SK-N-SH (cell line): ENCODE data around the gene CEP170B. TPM values are rescaled to one million over a fixed set of nuclear protein-coding genes. Genes with fewer than 3 reads are reported as not detected.

ENCODE experiments used
- CTCF ChIA-PET: fragments of 300-600, 350-600 bp; formaldehyde crosslinking; extraction: SDS; loops from one replicate; lab custom pipeline; 2021; lab: Yijun Ruan, JAX
- POLR2A ChIA-PET: fragments of 350-600 bp; sonication (Branson Sonifier 250); formaldehyde crosslinking; extraction: SDS; loops from one replicate; lab custom pipeline; 2020; ENCODE audit warnings: antibody characterized with exemption, inconsistent platforms; lab: Yijun Ruan, JAX
- DNase-seq: peaks from one replicate; pipeline ENCODE4 v3.0.0; 2012
- H2AFZ ChIP-seq: fragments of 200-600 bp; sonication (generic); 2 replicates; pipeline ENCODE4 v1.8.1; 2016; ENCODE audit warnings: antibody characterized with exemption, mild to moderate bottlenecking, low read depth
- H3F3A ChIP-seq: fragments of 200-600 bp; sonication (generic); replicated peaks from 2 replicates; pipeline ENCODE3; 2016; ENCODE audit warnings: antibody characterized with exemption, mild to moderate bottlenecking; ENCODE audit not compliant: insufficient read depth
- H3K27ac ChIP-seq, 2 experiments: fragments of 200-500 bp in 1 of 2; fragments of 200-600 bp in 1 of 2; sonication (Bioruptor generic) in 1 of 2; sonication (generic), shearing (Covaris generic) in 1 of 2; 2 replicates each; pipeline versions ENCODE4 v1.5.1 to v1.6.1; 2014 to 2016; ENCODE audit warnings: low read depth in 2 of 2, inconsistent platforms in 1 of 2, low read length in 1 of 2, mild to moderate bottlenecking in 1 of 2, mixed read lengths in 1 of 2
- H3K27me3 ChIP-seq: fragments of 200-600 bp; sonication (generic), shearing (Covaris generic); 2 replicates; pipeline ENCODE4 v1.6.1; 2016; ENCODE audit warnings: mixed run types; ENCODE audit not compliant: insufficient read depth
- H3K36me3 ChIP-seq, 2 experiments: fragments of 200-500 bp in 1 of 2; fragments of 200-600 bp in 1 of 2; sonication (Bioruptor generic) in 1 of 2; sonication (generic) in 1 of 2; replicated peaks in 1 of 2; 2 replicates each; pipeline versions ENCODE3 to v1.5.1; 2014 to 2016; ENCODE audit warnings: low read length in 1 of 2, mild to moderate bottlenecking in 1 of 2; ENCODE audit not compliant: insufficient read depth in 2 of 2, control insufficient read depth in 1 of 2
- H3K4me1 ChIP-seq, 2 experiments: fragments of 200-500 bp in 1 of 2; fragments of 200-600 bp in 1 of 2; sonication (Bioruptor generic) in 1 of 2; sonication (generic), shearing (Covaris generic) in 1 of 2; 2 replicates each; pipeline versions ENCODE4 v1.5.1 to v1.6.1; 2014 to 2016; ENCODE audit warnings: low read depth in 1 of 2, low read length in 1 of 2, mixed run types in 1 of 2; ENCODE audit not compliant: insufficient read depth in 2 of 2, control insufficient read depth in 1 of 2
- H3K4me2 ChIP-seq: fragments of 200-600 bp; sonication (generic), shearing (Covaris generic); 2 replicates; pipeline ENCODE4 v1.6.1; 2017; ENCODE audit warnings: mixed run types
- H3K4me3 ChIP-seq, 2 experiments: fragments of 200-500 bp in 1 of 2; fragments of 200-600 bp in 1 of 2; sonication (Bioruptor generic) in 1 of 2; sonication (generic), shearing (Covaris generic) in 1 of 2; 2 replicates each; pipeline versions ENCODE4 v1.5.1 to v1.8.1; 2014 to 2016; ENCODE audit warnings: low read depth in 2 of 2, inconsistent platforms in 1 of 2, low read length in 1 of 2, mild to moderate bottlenecking in 1 of 2, mixed read lengths in 1 of 2, moderate library complexity in 1 of 2
- H3K79me2 ChIP-seq: fragments of 200-600 bp; sonication (generic); 2 replicates; pipeline ENCODE4 v1.8.1; 2017; ENCODE audit warnings: mild to moderate bottlenecking; ENCODE audit not compliant: insufficient read depth
- H3K9ac ChIP-seq: fragments of 200-600 bp; sonication (generic); 2 replicates; pipeline ENCODE4 v1.6.1; 2017; ENCODE audit warnings: mixed run types
- H3K9me2 ChIP-seq: fragments of 200-600 bp; sonication (generic); 2 replicates; pipeline ENCODE4 v1.6.1; 2017; ENCODE audit warnings: mixed run types
- H3K9me3 ChIP-seq: fragments of 200-600 bp; sonication (generic); 2 replicates; pipeline ENCODE4 v1.6.1; 2017; ENCODE audit warnings: mixed run types, mild to moderate bottlenecking, moderate library complexity
- H4K20me1 ChIP-seq: fragments of 200-600 bp; sonication (generic); 2 replicates; pipeline ENCODE4 v1.6.1; 2017; ENCODE audit warnings: mild to moderate bottlenecking, mixed run types; ENCODE audit not compliant: insufficient read depth
- EP300 ChIP-seq, 2 experiments: IDR thresholded peaks; 2 replicates each; pipeline versions ENCODE4 v1.4.0 to v1.6.1; 2012; ENCODE audit warnings: borderline replicate concordance in 1 of 2, low read depth in 1 of 2, low read length in 1 of 2
- FOSL2 ChIP-seq: IDR thresholded peaks from 2 replicates; pipeline ENCODE4 v1.4.0; 2012; ENCODE audit warnings: low read depth, mild to moderate bottlenecking, moderate library complexity, borderline replicate concordance
- FOXJ3 ChIP-seq: sonication (generic); formaldehyde crosslinking; IDR thresholded peaks from 2 replicates; pipeline ENCODE4 v1.5.1; 2020; ENCODE audit warnings: mild to moderate bottlenecking, missing genetic modification reagents
- MEF2A ChIP-seq: IDR thresholded peaks from 2 replicates; pipeline ENCODE4 v1.4.0; 2012; ENCODE audit warnings: low read depth, borderline replicate concordance
- MXI1 ChIP-seq: IDR thresholded peaks from 2 replicates; pipeline ENCODE4 v1.6.1; 2012; ENCODE audit warnings: mild to moderate bottlenecking, low read depth, low read length, improper control_type of control experiment
- POLR2AphosphoS5 ChIP-seq: IDR thresholded peaks from 2 replicates; pipeline ENCODE4 v1.6.1; 2012; ENCODE audit warnings: low read depth, low read length
- RAD21 ChIP-seq: IDR thresholded peaks from 2 replicates; pipeline ENCODE4 v1.6.1; 2012; ENCODE audit warnings: mild to moderate bottlenecking, low read length
- RCOR1 ChIP-seq: fragments of 150-350 bp; IDR thresholded peaks from 2 replicates; pipeline ENCODE4 v1.6.1; 2017; ENCODE audit warnings: antibody characterized with exemption, low read length
- SIN3A ChIP-seq: IDR thresholded peaks from 2 replicates; pipeline ENCODE4 v1.6.1; 2012; ENCODE audit warnings: low read depth, mild to moderate bottlenecking, low read length, moderate library complexity, borderline replicate concordance
- TCF12 ChIP-seq: IDR thresholded peaks from 2 replicates; pipeline ENCODE4 v1.4.0; 2012
- WGBS: methylation state at CpG from one replicate; pipeline ENCODE4 v1.1.6; 2017; ENCODE audit warnings: low lambda C conversion rate; 5-methylcytosine and 5-hydroxymethylcytosine counted together
- polyA plus RNA-seq, 3 experiments: library from polyadenylated mRNA; depleted of rRNA; stranded (reverse); fragments of >200 nt; gene quantifications; 2 replicates each; pipeline ENCODE4 v1.2.3, GENCODE V29; 2012
- TF ChIP-seq, protein P1 (sequence below): IDR thresholded peaks from 2 replicates; pipeline ENCODE4 v1.4.0; 2012; ENCODE audit warnings: low read depth, borderline replicate concordance
- TF ChIP-seq, protein P2 (sequence below): IDR thresholded peaks from 2 replicates; pipeline ENCODE4 v1.4.0; 2012; ENCODE audit warnings: low read depth, borderline replicate concordance
- TF ChIP-seq, protein P3 (sequence below): IDR thresholded peaks from 2 replicates; pipeline ENCODE4 v1.6.1; 2012; ENCODE audit warnings: mild to moderate bottlenecking, low read depth, low read length, moderate library complexity

The CEP170B gene
- polyA plus RNA-seq, 1 of the 3 experiments (the other 2 are of a cell fraction), result 11.0 TPM

DNA sequence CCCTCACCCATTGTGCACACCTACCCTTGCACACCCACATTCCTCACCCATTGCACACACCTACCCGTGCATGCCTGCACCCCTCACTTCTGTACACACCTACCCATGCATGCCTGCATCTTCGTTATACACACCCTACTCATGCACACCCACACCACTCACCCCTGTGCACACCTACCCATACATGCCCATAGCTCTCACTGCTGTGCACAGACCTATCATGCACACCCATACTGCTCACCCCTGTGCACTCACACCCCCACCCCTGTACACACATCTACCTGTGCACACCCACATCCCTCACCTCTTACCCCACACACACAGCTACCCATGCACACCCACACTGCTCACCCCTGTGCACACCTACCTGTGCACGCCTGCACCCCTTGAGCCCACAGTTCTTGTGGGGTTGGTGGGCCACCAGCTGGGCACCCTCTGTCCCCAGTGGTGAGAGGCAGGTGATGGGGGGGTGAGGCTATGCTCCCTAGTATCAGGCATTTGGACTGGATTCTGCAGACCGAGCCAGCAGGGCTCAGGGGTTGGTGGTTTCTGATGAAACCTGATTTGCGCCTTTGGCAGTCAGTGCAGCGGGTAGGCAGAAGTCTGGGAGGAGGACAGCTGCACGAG lies 15.6 kb downstream of the CEP170B start (continued):
- TF ChIP-seq RAD21, result no peak
- no peak for TF ChIP-seq EP300 (IDR thresholded peaks at IDR 0.05; ENCODE audit: borderline replicate concordance in 1 of 2, low read depth in 1 of 2, low read length in 1 of 2)
- TF ChIP-seq POLR2AphosphoS5, result no peak
- no peak for TF ChIP-seq MEF2A
- no peak for TF ChIP-seq MXI1
- TF ChIP-seq FOXJ3 (CRISPR knock-in tag), result no peak
- TF ChIP-seq, protein P1, sequence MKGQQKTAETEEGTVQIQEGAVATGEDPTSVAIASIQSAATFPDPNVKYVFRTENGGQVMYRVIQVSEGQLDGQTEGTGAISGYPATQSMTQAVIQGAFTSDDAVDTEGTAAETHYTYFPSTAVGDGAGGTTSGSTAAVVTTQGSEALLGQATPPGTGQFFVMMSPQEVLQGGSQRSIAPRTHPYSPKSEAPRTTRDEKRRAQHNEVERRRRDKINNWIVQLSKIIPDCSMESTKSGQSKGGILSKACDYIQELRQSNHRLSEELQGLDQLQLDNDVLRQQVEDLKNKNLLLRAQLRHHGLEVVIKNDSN, result no peak

DNA sequence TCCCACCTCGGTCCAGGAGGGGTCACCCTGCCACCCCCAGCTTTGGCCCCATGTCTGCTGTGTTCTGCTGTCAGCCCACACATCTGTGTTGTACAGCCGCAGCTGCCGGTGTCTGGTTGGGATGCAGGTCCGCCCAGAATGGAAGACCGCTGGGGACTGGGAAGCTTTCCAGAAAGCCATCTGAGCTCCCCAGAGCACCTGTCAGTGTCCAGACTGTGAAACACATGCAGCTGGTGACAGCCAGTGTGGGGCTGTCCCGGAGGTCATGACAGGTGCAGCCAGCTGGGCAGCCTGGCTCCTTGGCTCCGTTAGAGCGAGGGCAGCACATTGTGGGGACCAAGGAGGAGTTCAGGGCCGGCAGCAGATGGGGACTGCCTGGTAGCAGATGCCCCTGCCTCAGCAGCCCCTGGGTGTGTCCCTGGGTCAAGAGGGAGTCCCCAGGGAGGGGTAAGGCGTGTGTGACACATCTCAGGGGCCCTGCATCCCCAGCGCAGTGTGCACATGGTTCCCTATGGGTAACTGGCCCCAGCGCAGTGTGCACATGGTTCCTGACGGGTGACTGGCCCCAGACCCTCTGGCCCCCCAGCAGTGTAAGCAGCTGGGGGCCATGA lies 16.4 kb downstream of the CEP170B start:
- Histone ChIP-seq H3F3A (no peaks in the 10 kb centered on the region), H2AFZ (no peak overlapping the region), H3K9me2 (no peaks in the 10 kb centered on the region), H3K4me2 (no peak overlapping the region), H3K27me3 (no peaks in the 10 kb centered on the region), H3K4me3 (no peak overlapping the region), H3K27ac (peak overlapping the region in 1 of 2 experiments; percentile 86; a peak in 2 of 4 replicates), H3K4me1 (peaks cover 0 to 27% of the 10 kb centered on the region in 2 experiments; a peak in 1 of 4 replicates), H3K36me3 (peaks cover 0 to 26% of the 10 kb centered on the region in 2 experiments), H4K20me1 (peaks cover 11% of the 10 kb centered on the region; the same call in 1 of the 2 replicates), H3K9ac (no peak overlapping the region), H3K79me2 (peaks cover 3% of the 10 kb centered on the region), H3K9me3 (no peaks in the 10 kb centered on the region)
- TF ChIP-seq POLR2AphosphoS5 (no peak), SIN3A (no peak), RCOR1 (peak; percentile 70), FOSL2 (no peak), TCF12 (no peak), EP300 (IDR thresholded peaks at IDR 0.05; ENCODE audit: borderline replicate concordance in 1 of 2, low read depth in 1 of 2, low read length in 1 of 2) (peak in 1 of 2 experiments; percentile 57; a peak in 1 of 4 replicates), MXI1 (peak; percentile 98)
- TF ChIP-seq, protein P2, sequence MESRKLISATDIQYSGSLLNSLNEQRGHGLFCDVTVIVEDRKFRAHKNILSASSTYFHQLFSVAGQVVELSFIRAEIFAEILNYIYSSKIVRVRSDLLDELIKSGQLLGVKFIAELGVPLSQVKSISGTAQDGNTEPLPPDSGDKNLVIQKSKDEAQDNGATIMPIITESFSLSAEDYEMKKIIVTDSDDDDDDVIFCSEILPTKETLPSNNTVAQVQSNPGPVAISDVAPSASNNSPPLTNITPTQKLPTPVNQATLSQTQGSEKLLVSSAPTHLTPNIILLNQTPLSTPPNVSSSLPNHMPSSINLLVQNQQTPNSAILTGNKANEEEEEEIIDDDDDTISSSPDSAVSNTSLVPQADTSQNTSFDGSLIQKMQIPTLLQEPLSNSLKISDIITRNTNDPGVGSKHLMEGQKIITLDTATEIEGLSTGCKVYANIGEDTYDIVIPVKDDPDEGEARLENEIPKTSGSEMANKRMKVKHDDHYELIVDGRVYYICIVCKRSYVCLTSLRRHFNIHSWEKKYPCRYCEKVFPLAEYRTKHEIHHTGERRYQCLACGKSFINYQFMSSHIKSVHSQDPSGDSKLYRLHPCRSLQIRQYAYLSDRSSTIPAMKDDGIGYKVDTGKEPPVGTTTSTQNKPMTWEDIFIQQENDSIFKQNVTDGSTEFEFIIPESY, result no peak
- TF ChIP-seq, protein P3, sequence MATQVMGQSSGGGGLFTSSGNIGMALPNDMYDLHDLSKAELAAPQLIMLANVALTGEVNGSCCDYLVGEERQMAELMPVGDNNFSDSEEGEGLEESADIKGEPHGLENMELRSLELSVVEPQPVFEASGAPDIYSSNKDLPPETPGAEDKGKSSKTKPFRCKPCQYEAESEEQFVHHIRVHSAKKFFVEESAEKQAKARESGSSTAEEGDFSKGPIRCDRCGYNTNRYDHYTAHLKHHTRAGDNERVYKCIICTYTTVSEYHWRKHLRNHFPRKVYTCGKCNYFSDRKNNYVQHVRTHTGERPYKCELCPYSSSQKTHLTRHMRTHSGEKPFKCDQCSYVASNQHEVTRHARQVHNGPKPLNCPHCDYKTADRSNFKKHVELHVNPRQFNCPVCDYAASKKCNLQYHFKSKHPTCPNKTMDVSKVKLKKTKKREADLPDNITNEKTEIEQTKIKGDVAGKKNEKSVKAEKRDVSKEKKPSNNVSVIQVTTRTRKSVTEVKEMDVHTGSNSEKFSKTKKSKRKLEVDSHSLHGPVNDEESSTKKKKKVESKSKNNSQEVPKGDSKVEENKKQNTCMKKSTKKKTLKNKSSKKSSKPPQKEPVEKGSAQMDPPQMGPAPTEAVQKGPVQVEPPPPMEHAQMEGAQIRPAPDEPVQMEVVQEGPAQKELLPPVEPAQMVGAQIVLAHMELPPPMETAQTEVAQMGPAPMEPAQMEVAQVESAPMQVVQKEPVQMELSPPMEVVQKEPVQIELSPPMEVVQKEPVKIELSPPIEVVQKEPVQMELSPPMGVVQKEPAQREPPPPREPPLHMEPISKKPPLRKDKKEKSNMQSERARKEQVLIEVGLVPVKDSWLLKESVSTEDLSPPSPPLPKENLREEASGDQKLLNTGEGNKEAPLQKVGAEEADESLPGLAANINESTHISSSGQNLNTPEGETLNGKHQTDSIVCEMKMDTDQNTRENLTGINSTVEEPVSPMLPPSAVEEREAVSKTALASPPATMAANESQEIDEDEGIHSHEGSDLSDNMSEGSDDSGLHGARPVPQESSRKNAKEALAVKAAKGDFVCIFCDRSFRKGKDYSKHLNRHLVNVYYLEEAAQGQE, result no peak
- ChIA-PET CTCF (interaction anchor here (1.0 to 2.3 kb wide), 4 partner anchors 14 to 164 kb away, joined by 3 to 6 read pairs (median 3); no protein-coding TSS in a partner anchor), POLR2A (no interaction called here)
- peak; percentile 75 for DNase-seq
- 100% methylated on average over 1 of the region's 13 CpGs for whole genome bisulfite sequencing
